ENCODE measurements around the gene TTC32. TPM values are rescaled to one million over a fixed set of nuclear protein-coding genes. Genes with fewer than 3 reads are reported as not detected.

TTC32 gene
- total RNA-seq, 2 experiments from 2014 or later, result 19.3 to 21.9 TPM

DNA sequence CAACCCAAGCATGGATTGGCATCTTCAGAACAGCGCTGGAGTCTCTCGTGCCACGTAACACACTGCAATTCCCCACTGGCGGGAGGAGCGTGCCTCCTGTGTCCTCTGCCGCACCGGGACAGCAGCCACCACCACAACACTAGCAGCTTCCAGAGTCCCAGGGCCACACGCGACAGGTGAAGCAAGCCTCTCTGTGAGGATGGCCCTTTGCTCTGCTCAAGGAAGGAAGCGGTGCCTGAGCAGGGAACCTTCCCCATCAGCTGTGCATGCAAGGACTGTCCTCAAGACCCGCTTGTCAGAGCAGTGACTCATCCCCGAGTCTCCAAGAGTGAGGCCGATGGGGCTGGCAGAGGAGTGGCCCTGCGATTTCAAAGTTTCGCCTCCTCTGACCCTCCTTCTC, 44.0 kb downstream of the TTC32 start:
- DNase-seq, result no peak
- POLR2A ChIA-PET, result no interaction called here
- ATAC-seq, result no peak
- Mint-ChIP-seq H3K4me1 (ENCODE audit: low read depth) (no peaks in the 10 kb centered on the region), H3K27ac (no peak overlapping the region), H3K27me3 (ENCODE audit: low read depth) (peaks cover 5% of the 10 kb centered on the region), H3K9me3 (ENCODE audit: insufficient read depth) (no peaks in the 10 kb centered on the region), H3K4me3 (no peak overlapping the region), H3K36me3 (ENCODE audit: low read depth) (no peaks in the 10 kb centered on the region)
- CTCF ChIA-PET, result no interaction called here

DNA sequence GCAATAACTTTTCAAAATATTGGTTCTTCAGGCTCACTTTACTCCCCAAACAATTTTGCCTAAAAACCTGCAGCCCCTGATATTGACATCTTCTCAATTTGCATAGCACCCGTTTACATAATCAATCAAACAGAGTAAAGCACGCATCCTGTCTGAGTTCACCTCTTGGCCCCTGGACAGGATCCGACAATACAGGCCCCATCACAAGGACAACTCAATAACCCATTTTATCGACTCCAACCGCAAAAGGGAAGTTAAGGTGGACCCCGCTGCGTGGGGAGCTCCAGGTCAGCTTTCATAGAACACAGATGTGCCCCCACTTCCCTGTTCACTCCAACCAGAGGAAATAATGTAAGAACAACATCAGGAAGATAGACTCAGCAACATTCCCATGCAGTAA, 44.7 kb downstream of the TTC32 start:
- Mint-ChIP-seq H3K36me3 (ENCODE audit: low read depth) (no peaks in the 10 kb centered on the region), H3K27ac (no peak overlapping the region), H3K27me3 (ENCODE audit: low read depth) (peaks cover 5% of the 10 kb centered on the region), H3K4me1 (ENCODE audit: low read depth) (no peaks in the 10 kb centered on the region), H3K4me3 (no peak overlapping the region), H3K9me3 (ENCODE audit: insufficient read depth) (no peaks in the 10 kb centered on the region)
- ATAC-seq (no peak), DNase-seq (no peak)
- CTCF ChIA-PET, result no interaction called here
- POLR2A ChIA-PET, result no interaction called here

- no peak for ATAC-seq
- H3K27me3 Mint-ChIP-seq (ENCODE audit: low read depth), result peaks cover 5% of the 10 kb centered on the region
- H3K27ac Mint-ChIP-seq, result no peak overlapping the region
- ChIA-PET POLR2A (interaction anchor here (1.1 kb wide), 1 partner anchor 509 kb away, joined by 3 read pairs; no protein-coding TSS in a partner anchor), CTCF (no interaction called here)
- H3K4me3 Mint-ChIP-seq, result no peak overlapping the region
- H3K9me3 Mint-ChIP-seq (ENCODE audit: insufficient read depth), result no peaks in the 10 kb centered on the region
- no peaks in the 10 kb centered on the region for H3K4me1 Mint-ChIP-seq (ENCODE audit: low read depth)
- no peaks in the 10 kb centered on the region for H3K36me3 Mint-ChIP-seq (ENCODE audit: low read depth)
- DNase-seq, result no peak
These were observed 46.0 kb downstream of the TTC32 start for GRCh38 chr2:19855542-19856431.

DNA sequence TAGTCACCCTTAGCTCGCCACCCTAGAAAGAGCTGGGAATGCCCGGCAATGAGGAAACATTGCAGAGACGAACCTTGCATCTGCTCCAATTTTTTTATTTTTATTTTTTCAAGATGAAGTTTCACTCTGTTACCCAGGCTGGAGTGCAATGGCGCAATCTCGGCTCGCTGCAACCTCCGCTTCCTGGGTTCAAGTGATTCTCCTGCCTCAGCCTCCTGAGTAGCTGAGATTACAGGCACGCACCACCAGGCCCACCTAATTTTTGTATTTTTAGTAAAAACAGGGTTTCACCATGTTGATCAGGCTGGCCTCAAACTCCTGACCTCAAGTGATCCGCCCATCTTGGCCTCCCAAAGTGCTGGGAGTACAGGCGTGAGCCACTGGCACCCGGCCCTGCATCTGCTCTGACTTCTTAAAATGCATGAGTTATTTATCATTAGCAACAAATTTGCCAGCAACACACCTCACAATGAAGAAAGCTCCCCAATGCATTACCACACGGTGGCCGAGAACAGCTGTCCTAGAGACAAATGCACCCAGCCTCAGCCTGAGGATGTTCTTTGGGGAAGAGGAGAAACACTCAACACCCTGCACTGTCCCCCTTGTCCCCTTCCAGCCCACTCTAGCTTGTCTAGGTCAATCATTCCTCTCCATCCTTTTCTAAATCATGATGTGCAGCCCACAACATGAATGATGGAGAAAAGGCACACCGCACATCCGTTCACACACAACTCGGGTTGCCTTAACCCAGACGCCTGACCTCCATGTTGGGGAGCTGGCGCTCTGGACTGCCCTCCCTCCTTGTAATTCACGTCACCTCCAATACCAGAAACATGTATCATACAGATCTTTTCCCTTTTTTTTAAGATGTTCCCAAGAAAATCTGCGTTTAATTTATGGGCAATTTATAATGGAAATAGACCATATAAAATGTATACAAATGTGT, 46.9 kb downstream of the TTC32 start:
- ChIA-PET POLR2A (interaction anchor here (1.1 kb wide), 1 partner anchor 508 kb away, joined by 3 read pairs; no protein-coding TSS in a partner anchor), CTCF (no interaction called here)
- H3K4me3 Mint-ChIP-seq, result no peak overlapping the region
- H3K36me3 Mint-ChIP-seq (ENCODE audit: low read depth), result no peaks in the 10 kb centered on the region
- H3K27ac Mint-ChIP-seq, result no peak overlapping the region
- no peaks in the 10 kb centered on the region for H3K9me3 Mint-ChIP-seq (ENCODE audit: insufficient read depth)
- peaks cover 5% of the 10 kb centered on the region for H3K27me3 Mint-ChIP-seq (ENCODE audit: low read depth)
- DNase-seq (no peak), ATAC-seq (no peak)
- no peaks in the 10 kb centered on the region for H3K4me1 Mint-ChIP-seq (ENCODE audit: low read depth)

GRCh38 chr2:19851116-19851695, 50.6 kb downstream of the TTC32 start:
- ChIA-PET CTCF (no interaction called here), POLR2A (no interaction called here)
- Mint-ChIP-seq H3K4me1 (ENCODE audit: low read depth) (no peaks in the 10 kb centered on the region), H3K9me3 (ENCODE audit: insufficient read depth) (no peaks in the 10 kb centered on the region), H3K27me3 (ENCODE audit: low read depth) (no peaks in the 10 kb centered on the region), H3K4me3 (no peak overlapping the region), H3K27ac (no peak overlapping the region), H3K36me3 (ENCODE audit: low read depth) (no peaks in the 10 kb centered on the region)
- DNase-seq, result no peak
- ATAC-seq, result no peak

DNA sequence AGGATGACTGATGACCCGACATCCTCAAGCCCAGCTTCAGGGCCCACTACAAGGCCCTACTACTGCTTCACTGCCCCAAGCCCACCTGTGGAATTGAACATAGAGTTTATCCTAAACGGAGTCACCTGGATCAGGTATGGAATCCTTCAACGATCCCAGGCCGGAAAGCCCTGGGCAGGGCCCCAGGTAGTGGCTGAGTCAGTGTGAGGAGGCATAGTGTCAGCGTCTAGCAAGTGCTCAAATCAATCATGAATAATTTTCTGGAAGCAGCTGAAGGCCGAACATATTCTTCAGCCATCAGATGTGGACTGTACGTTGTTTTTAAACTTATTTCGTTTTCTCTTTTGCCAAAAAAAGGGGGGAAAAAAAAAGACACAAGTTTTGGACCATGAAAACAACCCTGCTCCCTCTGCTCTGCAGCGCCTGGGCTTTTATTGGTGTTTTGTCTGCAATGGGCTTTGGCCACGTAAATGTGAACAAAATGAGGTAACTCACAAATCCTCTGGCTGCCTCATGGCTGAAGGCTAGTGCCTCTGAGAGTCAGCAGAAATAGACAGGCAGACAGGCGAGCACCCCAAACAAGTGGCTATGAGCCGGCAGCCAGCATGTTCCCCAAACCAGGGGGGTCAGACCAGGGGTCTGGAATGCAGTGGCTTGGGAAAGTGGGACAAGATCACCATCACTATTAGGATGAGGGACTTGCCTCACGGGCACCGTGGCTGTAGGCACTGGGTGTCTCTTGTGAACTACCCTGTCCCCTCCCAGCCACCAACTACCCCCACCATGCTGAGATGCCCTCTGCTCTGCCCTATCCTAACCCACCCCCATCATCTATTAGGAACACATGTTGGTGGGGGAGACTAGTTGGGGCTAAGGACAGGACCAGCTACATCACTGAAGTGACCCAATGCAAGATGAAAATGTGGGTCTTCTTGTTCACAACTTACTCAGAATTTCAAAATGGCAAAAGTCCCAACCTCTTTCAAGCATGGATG, 51.4 kb downstream of the TTC32 start:
- H3K9me3 Mint-ChIP-seq (ENCODE audit: insufficient read depth), result no peaks in the 10 kb centered on the region
- no peak for ATAC-seq
- H3K27ac Mint-ChIP-seq, result no peak overlapping the region
- H3K4me1 Mint-ChIP-seq (ENCODE audit: low read depth), result no peaks in the 10 kb centered on the region
- H3K36me3 Mint-ChIP-seq (ENCODE audit: low read depth), result no peaks in the 10 kb centered on the region
- POLR2A ChIA-PET, result no interaction called here
- DNase-seq, result no peak
- CTCF ChIA-PET, result no interaction called here
- no peaks in the 10 kb centered on the region for H3K27me3 Mint-ChIP-seq (ENCODE audit: low read depth)
- H3K4me3 Mint-ChIP-seq, result no peak overlapping the region

DNA sequence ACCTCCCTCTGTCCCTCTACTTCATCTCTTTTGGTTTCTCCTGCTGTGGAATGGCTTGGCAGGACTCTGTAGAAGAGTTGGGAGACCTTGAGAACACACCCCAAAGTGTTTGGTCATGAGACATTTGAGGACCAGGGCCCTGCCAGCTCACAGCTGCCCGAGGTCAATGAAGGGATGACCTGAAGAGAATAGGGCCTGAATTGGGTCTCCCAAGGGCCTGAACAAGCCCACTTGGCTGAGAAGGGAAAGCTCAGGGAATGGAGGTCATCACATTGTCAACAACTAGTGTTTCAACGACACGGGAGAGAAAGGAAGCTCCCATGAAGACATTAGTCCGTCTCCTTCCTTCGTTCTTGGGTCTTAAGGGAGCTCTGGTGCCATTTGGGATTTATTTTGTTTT, 52.8 kb downstream of the TTC32 start:
- no peaks in the 10 kb centered on the region for H3K27me3 Mint-ChIP-seq (ENCODE audit: low read depth)
- H3K9me3 Mint-ChIP-seq (ENCODE audit: insufficient read depth), result no peaks in the 10 kb centered on the region
- H3K36me3 Mint-ChIP-seq (ENCODE audit: low read depth), result no peaks in the 10 kb centered on the region
- no peak for ATAC-seq
- H3K27ac Mint-ChIP-seq, result no peak overlapping the region
- ChIA-PET CTCF (no interaction called here), POLR2A (no interaction called here)
- H3K4me1 Mint-ChIP-seq (ENCODE audit: low read depth), result no peaks in the 10 kb centered on the region
- H3K4me3 Mint-ChIP-seq, result no peak overlapping the region
- DNase-seq, result no peak

- DNase-seq (no peak), ATAC-seq (no peak)
- ChIA-PET CTCF (no interaction called here), POLR2A (no interaction called here)
- H3K9me3 Mint-ChIP-seq (ENCODE audit: insufficient read depth), result no peaks in the 10 kb centered on the region
- H3K36me3 Mint-ChIP-seq (ENCODE audit: low read depth), result no peaks in the 10 kb centered on the region
- no peaks in the 10 kb centered on the region for H3K4me1 Mint-ChIP-seq (ENCODE audit: low read depth)
- H3K27me3 Mint-ChIP-seq (ENCODE audit: low read depth), result no peaks in the 10 kb centered on the region
- H3K4me3 Mint-ChIP-seq, result no peak overlapping the region
- H3K27ac Mint-ChIP-seq, result no peak overlapping the region
These were observed 53.6 kb downstream of the TTC32 start for GRCh38 chr2:19848029-19848750.

DNA sequence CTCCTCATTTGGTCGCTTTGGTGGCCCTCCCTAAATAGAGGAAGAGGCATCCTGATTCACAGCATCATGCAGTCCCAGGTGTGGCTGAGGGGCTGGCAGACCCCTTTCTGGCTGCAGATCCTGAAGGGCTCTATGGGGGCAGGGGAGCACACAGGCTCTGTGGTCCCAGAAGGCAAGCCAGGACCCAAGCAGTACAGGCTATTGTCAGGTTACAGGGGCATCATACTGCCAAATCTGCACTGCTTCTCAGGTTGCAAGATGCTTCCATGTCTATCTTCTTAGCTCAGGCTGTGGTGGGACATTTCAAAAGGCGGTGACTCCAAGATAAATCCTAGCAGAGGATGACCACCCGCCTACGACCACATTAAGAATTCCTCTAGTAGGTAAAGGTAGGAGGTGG, 54.3 kb downstream of the TTC32 start:
- Mint-ChIP-seq H3K36me3 (ENCODE audit: low read depth) (no peaks in the 10 kb centered on the region), H3K4me1 (ENCODE audit: low read depth) (no peaks in the 10 kb centered on the region), H3K4me3 (no peak overlapping the region), H3K9me3 (ENCODE audit: insufficient read depth) (no peaks in the 10 kb centered on the region), H3K27me3 (ENCODE audit: low read depth) (no peaks in the 10 kb centered on the region), H3K27ac (no peak overlapping the region)
- ATAC-seq (no peak), DNase-seq (no peak)
- ChIA-PET POLR2A (no interaction called here), CTCF (no interaction called here)

All from activated CD8-positive, alpha-beta T cell treated with anti-CD3 and anti-CD28 coated beads, Interleukin-2, amount 10 ng/mL, durations not matched to agents 7 days and 5 days (primary cell).